SK-N-MC (cell line): ENCODE measurements around the gene SOX5.

Experiments used
- EZH2 ChIP-seq: fragments of 200-600 bp; sonication (generic); IDR thresholded peaks from one replicate; pipeline ENCODE4 v1.6.1; 2017; ENCODE audit warnings: antibody characterized with exemption
- FOXP2 ChIP-seq: optimal IDR thresholded peaks from 2 replicates; pipeline ENCODE3; 2011; ENCODE audit warnings: mild to moderate bottlenecking, moderate library complexity; ENCODE audit not compliant: insufficient read depth; ENCODE audit errors: extremely low read length, control extremely low read depth
- POLR2AphosphoS5 ChIP-seq: IDR thresholded peaks from 2 replicates; pipeline ENCODE4 v1.6.1; 2012; ENCODE audit warnings: mild to moderate bottlenecking, low read depth, low read length, borderline replicate concordance

GRCh38 chr12:23944067-23944466 is 5.4 kb downstream of the SOX5 start:
- TF ChIP-seq EZH2 (no peak), POLR2AphosphoS5 (no peak), FOXP2 (no peak)
